ENCODE measurements around the gene FAM47E. TPM values are rescaled to one million over a fixed set of nuclear protein-coding genes. Genes with fewer than 3 reads are reported as not detected.

Gene FAM47E
- total RNA-seq, 4 donors from 2014 or later, result 0.30 to 5.3 (median 0.98) TPM

DNA sequence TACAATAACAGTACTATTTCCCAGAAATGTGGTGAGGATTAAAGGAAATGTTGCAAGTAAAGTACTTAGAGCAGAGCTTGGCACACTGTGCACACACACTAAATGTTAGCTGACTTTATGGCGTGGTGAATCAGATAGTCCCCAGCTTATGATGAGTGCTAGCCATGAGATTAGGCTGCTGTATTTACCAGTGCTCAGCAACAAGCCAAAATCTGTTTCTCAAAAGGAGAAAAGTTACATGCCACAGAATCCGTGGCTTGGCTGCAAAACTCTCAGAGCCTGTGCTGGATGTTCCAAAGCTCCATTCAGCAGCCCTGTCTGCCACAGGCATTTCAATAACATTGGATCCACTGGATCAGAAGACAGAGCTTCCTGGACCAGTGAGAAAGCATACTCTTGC lies 42.3 kb downstream of the FAM47E start:
- H3K36me3 ChIP-seq, result no peaks in the 10 kb centered on the region
- DNase-seq (ENCODE audit: low spot score in 2 of 2), result no peak
- H3K27ac ChIP-seq, result no peak overlapping the region
- 31% methylated on average over 2 of the region's 2 CpGs for WGBS
- H3K27me3 ChIP-seq, result no peaks in the 10 kb centered on the region
- H3K4me3 ChIP-seq, result no peak overlapping the region
- H3K9me3 ChIP-seq, result no peaks in the 10 kb centered on the region
- no peaks in the 10 kb centered on the region for H3K4me1 ChIP-seq
- TF ChIP-seq POLR2AphosphoS5 (IDR thresholded peaks at IDR 0.05) (no peak), EP300 (IDR thresholded peaks at IDR 0.05) (no peak), POLR2A (IDR thresholded peaks at IDR 0.05) (no peak)
- TF ChIP-seq, protein P1, sequence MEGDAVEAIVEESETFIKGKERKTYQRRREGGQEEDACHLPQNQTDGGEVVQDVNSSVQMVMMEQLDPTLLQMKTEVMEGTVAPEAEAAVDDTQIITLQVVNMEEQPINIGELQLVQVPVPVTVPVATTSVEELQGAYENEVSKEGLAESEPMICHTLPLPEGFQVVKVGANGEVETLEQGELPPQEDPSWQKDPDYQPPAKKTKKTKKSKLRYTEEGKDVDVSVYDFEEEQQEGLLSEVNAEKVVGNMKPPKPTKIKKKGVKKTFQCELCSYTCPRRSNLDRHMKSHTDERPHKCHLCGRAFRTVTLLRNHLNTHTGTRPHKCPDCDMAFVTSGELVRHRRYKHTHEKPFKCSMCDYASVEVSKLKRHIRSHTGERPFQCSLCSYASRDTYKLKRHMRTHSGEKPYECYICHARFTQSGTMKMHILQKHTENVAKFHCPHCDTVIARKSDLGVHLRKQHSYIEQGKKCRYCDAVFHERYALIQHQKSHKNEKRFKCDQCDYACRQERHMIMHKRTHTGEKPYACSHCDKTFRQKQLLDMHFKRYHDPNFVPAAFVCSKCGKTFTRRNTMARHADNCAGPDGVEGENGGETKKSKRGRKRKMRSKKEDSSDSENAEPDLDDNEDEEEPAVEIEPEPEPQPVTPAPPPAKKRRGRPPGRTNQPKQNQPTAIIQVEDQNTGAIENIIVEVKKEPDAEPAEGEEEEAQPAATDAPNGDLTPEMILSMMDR (IDR thresholded peaks at IDR 0.05), result no peak

GRCh38 chr4:76296286-76296820 lies 44.8 kb downstream of the FAM47E start:
- no peaks in the 10 kb centered on the region for H3K36me3 ChIP-seq
- no peaks in the 10 kb centered on the region for H3K9me3 ChIP-seq
- H3K4me1 ChIP-seq, result no peaks in the 10 kb centered on the region
- DNase-seq (ENCODE audit: low spot score in 2 of 2), result no peak
- H3K4me3 ChIP-seq, result no peak overlapping the region
- TF ChIP-seq, protein P1 (IDR thresholded peaks at IDR 0.05), result no peak
- TF ChIP-seq POLR2AphosphoS5 (IDR thresholded peaks at IDR 0.05), result no peak
- no peak for TF ChIP-seq POLR2A (IDR thresholded peaks at IDR 0.05)
- no peak for TF ChIP-seq EP300 (IDR thresholded peaks at IDR 0.05)
- no peaks in the 10 kb centered on the region for H3K27me3 ChIP-seq
- WGBS, result 82% methylated on average over 3 of the region's 3 CpGs
- no peak overlapping the region for H3K27ac ChIP-seq

DNA sequence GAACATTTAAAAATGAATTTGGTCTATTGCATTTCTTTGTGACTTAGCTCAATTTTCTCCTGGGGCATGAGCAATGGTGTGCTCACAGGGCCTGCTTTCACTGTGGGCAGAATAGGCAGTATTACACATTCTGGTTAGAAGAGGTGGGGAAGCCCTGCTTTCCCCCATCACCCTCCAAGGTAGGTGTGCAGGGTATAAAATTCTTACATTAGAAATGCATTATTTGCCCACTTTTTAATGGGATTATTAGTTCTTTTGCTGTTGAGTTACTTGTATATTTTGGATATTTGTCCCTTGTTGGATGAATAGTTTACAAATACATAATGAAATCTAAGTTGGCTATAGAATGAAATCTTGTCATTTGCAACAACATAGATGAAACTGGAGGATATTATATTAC lies 46.7 kb downstream of the FAM47E start:
- TF ChIP-seq, protein P1 (IDR thresholded peaks at IDR 0.05), result no peak
- TF ChIP-seq EP300 (IDR thresholded peaks at IDR 0.05), result no peak
- no peak for TF ChIP-seq POLR2AphosphoS5 (IDR thresholded peaks at IDR 0.05)
- no peak for TF ChIP-seq POLR2A (IDR thresholded peaks at IDR 0.05)
- H3K9me3 ChIP-seq, result no peaks in the 10 kb centered on the region
- no peaks in the 10 kb centered on the region for H3K4me1 ChIP-seq
- no peaks in the 10 kb centered on the region for H3K36me3 ChIP-seq
- H3K4me3 ChIP-seq, result no peak overlapping the region
- no peak for DNase-seq (ENCODE audit: low spot score in 2 of 2)
- H3K27me3 ChIP-seq, result no peaks in the 10 kb centered on the region
- H3K27ac ChIP-seq, result no peak overlapping the region

DNA sequence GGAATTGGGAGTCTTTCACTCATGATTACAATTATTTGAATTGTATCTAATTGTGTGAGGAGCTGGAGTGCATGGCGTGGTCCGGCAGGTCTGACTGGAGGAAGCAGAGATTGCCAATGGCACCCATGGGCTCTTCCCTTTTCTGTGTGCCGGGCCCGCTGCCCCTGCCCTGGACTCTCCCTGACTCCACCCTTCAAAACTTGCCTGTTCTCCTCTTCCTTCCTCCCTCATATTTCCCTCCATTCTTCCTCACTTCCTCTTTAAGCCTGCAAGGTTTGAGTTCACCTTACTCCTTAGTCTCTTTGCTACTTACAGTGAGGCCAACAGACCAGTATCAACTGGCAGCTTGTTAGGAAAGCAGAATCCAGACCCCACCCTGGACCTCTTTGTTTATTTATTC lies 48.5 kb downstream of the FAM47E start:
- WGBS, result 84% methylated on average over 4 of the region's 4 CpGs
- DNase-seq (ENCODE audit: low spot score in 2 of 2), result no peak
- Histone ChIP-seq H3K9me3 (no peaks in the 10 kb centered on the region), H3K36me3 (no peaks in the 10 kb centered on the region), H3K4me1 (no peaks in the 10 kb centered on the region), H3K27ac (no peak overlapping the region), H3K4me3 (no peak overlapping the region), H3K27me3 (no peaks in the 10 kb centered on the region)
- no peak for TF ChIP-seq EP300 (IDR thresholded peaks at IDR 0.05)
- no peak for TF ChIP-seq POLR2A (IDR thresholded peaks at IDR 0.05)
- TF ChIP-seq, protein P1 (IDR thresholded peaks at IDR 0.05), result no peak
- TF ChIP-seq POLR2AphosphoS5 (IDR thresholded peaks at IDR 0.05), result no peak

DNA sequence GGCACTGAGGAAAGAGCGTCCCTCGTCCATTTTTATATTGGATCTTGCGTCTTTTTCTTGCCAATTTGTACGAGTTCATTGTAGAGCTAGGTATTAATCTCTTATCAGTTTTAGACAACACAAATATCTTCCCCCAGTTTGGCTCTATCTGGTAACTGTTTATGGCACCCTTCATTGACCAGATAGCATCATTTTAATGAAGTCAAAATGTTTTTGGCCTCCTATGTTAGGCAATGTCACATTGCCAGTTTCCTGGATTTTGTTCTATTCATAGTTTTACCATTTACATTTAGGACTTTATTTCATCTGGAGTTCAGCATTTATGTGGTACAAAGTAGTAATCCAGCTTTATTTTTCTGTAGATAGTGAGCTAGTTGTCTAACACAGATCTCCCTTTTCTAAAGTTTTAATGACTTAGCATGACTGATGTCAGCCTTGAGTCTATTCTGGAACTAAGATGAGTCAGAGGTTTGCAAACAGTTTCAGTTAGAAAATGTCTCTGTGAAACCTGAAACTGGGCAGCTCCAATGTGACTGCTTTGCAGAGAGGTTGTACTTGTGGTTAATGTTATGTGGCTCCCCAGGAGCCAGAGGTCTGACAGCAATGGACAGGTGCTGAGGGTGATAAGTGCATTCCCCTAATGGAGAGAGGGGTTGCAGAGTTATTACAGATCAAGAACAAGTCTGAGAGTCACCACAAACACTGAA lies 49.7 kb downstream of the FAM47E start:
- TF ChIP-seq EP300 (IDR thresholded peaks at IDR 0.05) (no peak), POLR2A (IDR thresholded peaks at IDR 0.05) (no peak), POLR2AphosphoS5 (IDR thresholded peaks at IDR 0.05) (no peak)
- H3K27ac ChIP-seq, result no peak overlapping the region
- WGBS, result 93% methylated on average over 4 of the region's 4 CpGs
- H3K4me3 ChIP-seq, result no peak overlapping the region
- H3K9me3 ChIP-seq, result no peaks in the 10 kb centered on the region
- DNase-seq (ENCODE audit: low spot score in 2 of 2), result no peak
- no peaks in the 10 kb centered on the region for H3K36me3 ChIP-seq
- no peaks in the 10 kb centered on the region for H3K27me3 ChIP-seq
- H3K4me1 ChIP-seq, result peaks cover 6% of the 10 kb centered on the region

All from suprapubic skin (tissue), 4 donors.